Brain microvascular endothelial cell (primary cell): Measurements from ENCODE around the gene DHRS7C.

Experiments used
- DNase-seq: peaks from one replicate; pipeline ENCODE4 v3.0.0-alpha.2; 2020
- H3K27ac ChIP-seq: fragments of 250-450 bp; sonication (Bioruptor Pico); 2 replicates; pipeline ENCODE4 v1.5.1; 2020; ENCODE audit warnings: mild to moderate bottlenecking, moderate library complexity
- H3K27me3 ChIP-seq: fragments of 250-450 bp; sonication (Bioruptor Pico); replicated peaks from 2 replicates; pipeline ENCODE4 v1.5.1; 2020; ENCODE audit warnings: mild to moderate bottlenecking
- H3K36me3 ChIP-seq: fragments of 250-450 bp; sonication (Bioruptor Pico); replicated peaks from 2 replicates; pipeline ENCODE4 v1.5.1; 2020; ENCODE audit warnings: mild to moderate bottlenecking
- H3K4me3 ChIP-seq: 2 replicates; pipeline ENCODE4 v1.5.1; 2011; ENCODE audit warnings: low read depth, mild to moderate bottlenecking, control low read depth, low read length, moderate library complexity
- CTCF ChIP-seq: IDR thresholded peaks from 2 replicates; pipeline ENCODE4 v1.5.1; 2011; ENCODE audit warnings: low read depth, mild to moderate bottlenecking, moderate library complexity, low read length, control low read depth, inconsistent platforms; ENCODE audit errors: missing control alignments
- in situ Hi-C: cut with HindIII; loops from 2 replicates; pipeline ENCODE4 v1.10.0; 2017; ENCODE audit warnings: low sequenced_read_pairs, low pct_ligation_motif_present

DHRS7C gene

GRCh38 chr17:9790889-9791876 is at the start of gene DHRS7C:
Gene DHRS7C (minus strand): TSS chr17:9791592. CDS start chr17:9791284, 308 bp downstream.
- Histone ChIP-seq H3K27me3 (no peaks in the 10 kb centered on the region), H3K27ac (no peak within 1 kb of the TSS), H3K36me3 (no peaks in the 10 kb centered on the region), H3K4me3 (no peak within 1 kb of the TSS)
- in situ Hi-C loops = no loop called here
- no peak for TF ChIP-seq CTCF
- DNase-seq = no peak

GRCh38 chr17:9839433-9839832 is 48.0 kb upstream of the DHRS7C start:
- DNase-seq = no peak
- Histone ChIP-seq H3K27me3 (no peaks in the 10 kb centered on the region), H3K36me3 (no peaks in the 10 kb centered on the region), H3K27ac (no peak overlapping the region), H3K4me3 (no peak overlapping the region)
- peak; percentile 46 for TF ChIP-seq CTCF
- in situ Hi-C loops = no loop called here

GRCh38 chr17:9837551-9838471 is 46.4 kb upstream of the DHRS7C start:
- Histone ChIP-seq H3K4me3 (no peak overlapping the region), H3K27ac (no peak overlapping the region), H3K36me3 (no peaks in the 10 kb centered on the region), H3K27me3 (no peaks in the 10 kb centered on the region)
- in situ Hi-C loops = no loop called here
- TF ChIP-seq CTCF = no peak
- peak; percentile 9 for DNase-seq

- Histone ChIP-seq H3K4me3 (no peak overlapping the region), H3K27ac (no peak overlapping the region), H3K27me3 (no peaks in the 10 kb centered on the region), H3K36me3 (no peaks in the 10 kb centered on the region)
- TF ChIP-seq CTCF = no peak
- no peak for DNase-seq
- in situ Hi-C loops = no loop called here
Observed at GRCh38 chr17:9833922-9834321, 42.5 kb upstream of the DHRS7C start.

- DNase-seq = no peak
- H3K27ac ChIP-seq = no peak overlapping the region
- no peak overlapping the region for H3K4me3 ChIP-seq
- in situ Hi-C loops = no loop called here
- no peak for TF ChIP-seq CTCF
- H3K27me3 ChIP-seq = no peaks in the 10 kb centered on the region
- H3K36me3 ChIP-seq = no peaks in the 10 kb centered on the region
Observed at GRCh38 chr17:9830711-9831110, 39.3 kb upstream of the DHRS7C start.
